DMS53 (cell line): ENCODE results near the gene BTF3.
A peak's percentile ranks its signal among the peaks of the same experiment; 100 is the strongest.

ENCODE experiments used
- DNase-seq: peaks from one replicate; lab custom pipeline; 2025; lab: John Stamatoyannopoulos, UW

Gene BTF3

GRCh38 chr5:73523861-73524260 is 25.6 kb downstream of the BTF3 start:
- no peak for DNase-seq

GRCh38 chr5:73525606-73526203 is 27.5 kb downstream of the BTF3 start:
- DNase-seq, result no peak

DNA sequence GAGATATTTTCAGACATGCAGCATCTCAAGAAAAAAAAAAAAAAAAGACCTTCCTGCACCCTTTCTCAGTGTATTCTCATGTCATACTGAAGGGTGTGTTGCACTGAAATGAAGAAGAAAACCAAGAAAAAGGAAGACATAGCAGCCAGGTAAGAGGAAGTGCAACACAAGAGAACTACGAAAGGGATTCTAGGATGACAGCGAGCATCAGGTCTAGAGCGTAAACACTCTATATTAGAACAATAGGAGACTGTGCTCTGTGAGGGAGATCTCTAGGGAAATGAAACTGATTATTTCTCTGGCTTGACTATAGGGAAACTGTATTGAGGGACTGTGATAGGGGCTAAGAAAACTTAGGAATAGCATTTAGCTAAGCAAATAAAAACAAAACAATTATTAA is 30.0 kb downstream of the BTF3 start:
- no peak for DNase-seq

DNA sequence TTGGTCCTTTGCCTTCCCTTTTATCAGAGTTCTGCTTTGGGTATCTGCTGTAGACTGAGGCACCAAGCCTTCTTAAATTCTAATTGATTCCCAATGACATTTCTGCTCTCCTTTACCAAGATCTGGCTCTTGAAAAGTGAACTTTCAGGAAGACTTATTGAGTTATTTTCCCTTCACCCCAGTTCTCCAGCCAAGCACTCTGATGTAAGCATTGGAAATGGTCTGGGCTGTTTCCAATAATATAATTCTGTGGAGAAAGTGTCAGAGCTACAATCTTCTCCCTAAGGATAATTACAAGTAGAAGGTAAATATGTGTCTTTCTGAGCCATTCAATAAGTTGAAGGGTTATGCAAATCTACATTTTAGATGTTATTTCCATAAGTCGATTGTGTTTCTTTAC is 30.8 kb downstream of the BTF3 start:
- DNase-seq, result no peak

DNA sequence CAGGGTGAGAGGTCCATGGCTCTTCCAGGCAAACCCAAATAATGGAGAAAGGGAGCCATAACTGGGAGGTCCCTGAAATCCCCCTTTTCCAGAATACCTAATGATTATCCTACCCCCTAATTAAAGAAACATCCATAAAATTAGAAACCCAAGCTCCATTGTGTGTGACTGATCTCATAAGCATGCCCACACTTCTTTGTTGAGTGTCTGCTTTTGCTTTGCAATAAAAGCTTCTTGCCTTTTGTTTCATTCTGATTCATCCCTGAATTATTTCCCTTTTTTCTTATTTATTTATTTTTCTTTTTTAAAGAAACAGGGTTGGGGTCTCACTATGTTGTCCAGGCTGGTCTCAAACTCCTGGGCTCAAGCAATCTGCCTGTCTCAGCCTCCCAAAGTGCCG is 33.1 kb downstream of the BTF3 start:
- DNase-seq, result no peak

DNA sequence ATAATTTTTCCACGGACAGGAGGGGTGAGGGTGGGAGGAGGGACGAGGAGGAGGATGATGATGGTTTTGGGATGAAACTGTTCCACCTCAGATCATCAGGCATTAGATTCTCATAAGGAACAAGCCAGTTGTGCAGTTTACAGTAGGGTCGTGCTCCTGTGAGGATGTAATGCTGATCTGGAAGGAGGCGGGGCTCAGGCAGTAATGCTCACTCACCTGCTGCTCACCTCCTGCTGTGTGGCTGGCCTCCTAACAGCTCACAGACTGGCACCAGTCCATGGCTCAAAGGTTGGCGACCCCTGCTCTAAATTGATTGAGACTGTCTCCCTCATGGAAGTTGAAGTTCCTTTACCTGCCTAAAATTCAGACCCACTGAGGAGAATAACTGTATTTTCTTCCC is 34.0 kb downstream of the BTF3 start:
- no peak for DNase-seq

GRCh38 chr5:73534011-73534644 is 35.9 kb downstream of the BTF3 start:
- DNase-seq, result no peak

DNA sequence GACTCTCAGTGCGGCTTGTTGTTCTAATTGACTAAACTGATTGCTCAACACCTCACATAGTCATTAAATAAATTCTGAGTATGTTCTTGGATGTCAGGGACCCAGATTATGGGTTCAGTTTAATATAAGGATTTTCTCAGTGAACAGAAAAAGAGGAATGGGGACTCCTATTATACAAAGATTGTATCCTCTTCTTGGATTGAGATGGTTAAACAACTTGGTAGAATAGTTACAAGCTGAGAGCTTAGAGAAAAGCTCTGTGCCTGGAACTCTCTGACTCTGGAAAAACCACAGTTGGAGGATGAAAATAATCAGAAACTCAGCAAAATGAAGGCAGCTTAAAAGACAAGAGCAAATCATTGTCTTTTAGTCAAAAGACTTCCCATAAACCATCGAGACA is 36.7 kb downstream of the BTF3 start:
- DNase-seq, result no peak

DNA sequence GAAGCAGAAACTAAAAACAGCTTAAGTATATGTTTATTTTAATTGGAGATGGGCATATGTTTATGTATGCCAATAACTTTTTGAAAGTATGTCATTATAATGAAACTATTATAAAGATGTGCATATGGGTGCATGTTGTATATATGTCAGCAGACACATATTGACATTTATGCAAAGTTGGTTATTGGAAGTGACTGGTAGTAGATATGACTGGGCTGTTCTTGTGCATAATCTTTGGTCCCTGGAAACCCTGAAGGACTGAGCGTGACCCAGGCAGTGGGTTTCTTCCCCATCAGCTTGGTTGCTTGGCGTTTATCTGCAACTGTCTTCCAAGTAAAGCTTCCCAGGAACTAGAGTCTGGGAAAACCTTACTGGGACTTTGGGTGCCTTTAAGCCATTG is 41.5 kb downstream of the BTF3 start:
- no peak for DNase-seq

GRCh38 chr5:73540192-73540591 is 42.0 kb downstream of the BTF3 start:
- peak; percentile 67 for DNase-seq

DNA sequence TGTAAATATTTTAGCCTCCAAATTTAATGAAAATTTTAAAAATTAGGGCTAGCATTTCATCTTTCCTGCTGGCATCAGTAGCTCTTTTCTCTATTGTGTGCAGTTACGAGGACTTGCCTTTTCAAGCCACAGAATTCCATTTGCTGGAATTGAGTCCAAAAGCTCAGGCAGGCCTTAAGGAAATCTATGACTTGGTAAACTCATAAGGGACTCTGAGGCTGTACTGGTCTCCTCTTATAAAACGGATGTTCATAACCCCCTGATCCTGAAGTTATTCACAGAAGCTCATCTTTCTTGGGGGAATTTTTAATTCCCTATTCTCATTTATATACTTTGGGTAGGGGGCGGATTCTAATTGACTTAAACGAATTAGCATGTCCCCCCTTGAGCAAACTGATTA is 43.8 kb downstream of the BTF3 start:
- peak; percentile 41 for DNase-seq

GRCh38 chr5:73544429-73545402 is 46.5 kb downstream of the BTF3 start:
- DNase-seq, result peak; percentile 99

DNA sequence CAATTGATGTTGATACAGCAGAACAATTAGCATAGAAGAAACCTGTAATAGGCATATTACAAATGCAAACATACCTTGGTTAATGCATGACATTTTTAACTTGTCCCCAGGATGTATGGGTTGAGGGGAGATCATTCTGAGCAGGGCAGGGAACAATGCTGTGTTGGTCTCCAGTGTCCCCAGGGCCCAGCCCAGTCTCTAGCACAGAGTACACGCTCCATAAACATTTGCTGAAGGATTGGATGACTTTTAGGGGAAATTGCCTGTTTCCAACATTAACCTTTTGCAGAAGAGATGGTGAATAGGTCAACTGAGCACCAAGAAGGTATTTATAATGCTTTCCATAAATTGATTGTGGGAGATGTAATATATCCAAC is 47.1 kb downstream of the BTF3 start:
- DNase-seq, result peak; percentile 53

DNA sequence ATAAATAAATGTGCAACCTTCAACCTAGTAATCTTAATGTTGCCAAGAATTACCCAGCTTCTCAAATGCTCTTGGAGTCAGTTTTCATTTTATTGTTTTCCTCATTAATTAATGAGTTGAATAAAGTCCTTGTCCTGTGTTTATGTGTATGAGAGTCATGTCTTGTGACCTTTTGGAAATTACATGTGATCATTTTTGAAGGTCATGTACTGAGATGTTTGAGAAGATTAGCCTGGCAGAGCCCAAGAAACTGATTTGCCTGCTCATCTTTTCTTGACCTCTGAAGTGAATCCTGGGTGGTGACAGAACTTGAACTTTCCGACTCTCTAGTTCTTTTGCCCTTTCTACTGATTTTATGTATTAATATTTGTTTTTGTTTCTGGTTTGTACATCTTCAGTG is 51.8 kb downstream of the BTF3 start:
- DNase-seq, result no peak

DNA sequence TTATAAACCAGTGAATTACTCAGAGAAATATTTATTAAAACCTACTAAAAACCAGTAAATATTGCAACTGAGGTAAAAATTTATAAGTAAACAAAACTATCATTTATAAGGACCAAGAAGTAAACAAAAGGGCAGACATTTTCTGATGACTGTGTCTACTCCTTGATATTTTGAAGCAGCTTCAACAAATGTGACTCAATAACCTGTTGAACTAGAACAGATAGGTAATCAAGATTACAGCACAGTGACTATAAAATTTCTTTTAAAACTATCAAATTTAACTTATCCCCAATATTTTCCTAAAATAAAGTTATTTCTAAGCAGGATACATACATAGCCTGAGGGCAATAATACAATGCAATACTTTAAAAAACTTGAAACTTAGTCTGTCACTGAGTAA is 54.4 kb downstream of the BTF3 start:
- DNase-seq, result no peak
